Measurements from ENCODE around the gene ABCB9.

- TF ChIP-seq POLR2A (IDR thresholded peaks at IDR 0.05) = no peak
- TF ChIP-seq CTCF (IDR thresholded peaks at IDR 0.05) = no peak
These were observed 6.6 kb downstream of the ABCB9 start for GRCh38 chr12:122959566-122960192.

Data from uterus (tissue), 2 donors.